Stomach (tissue), 9 donors: Measurements from ENCODE around the gene LIN7C. TPM values are rescaled to one million over a fixed set of nuclear protein-coding genes. Genes with fewer than 3 reads are reported as not detected.

Experiments
- DNase-seq, 2 donors: peaks; one replicate each; pipeline versions ENCODE4 v3.0.0 to v3.0.0-alpha.2; 2013 to 2019
- H3K27ac ChIP-seq, 5 donors: fragments of 200-600 bp in 4 of 5; sonication (generic) in 4 of 5; one replicate each; pipeline ENCODE4 v1.5.1; 2013 to 2019; ENCODE audit warnings: mild to moderate bottlenecking in 1 of 5, moderate library complexity in 1 of 5
- H3K27me3 ChIP-seq, 3 donors: fragments of 200-600 bp; sonication (generic); one replicate each; pipeline ENCODE4 v1.5.1; 2017 to 2019; ENCODE audit warnings: mixed run types in 1 of 3
- H3K36me3 ChIP-seq, 4 donors: fragments of 200-600 bp; sonication (generic); 1 replicate in 3 of 4; 2 replicates in 1 of 4; pipeline ENCODE4 v1.5.1; 2016 to 2019
- H3K4me1 ChIP-seq, 4 donors: fragments of 200-600 bp; sonication (generic); one replicate each; pipeline ENCODE4 v1.5.1; 2016 to 2019
- H3K4me3 ChIP-seq, 4 donors: fragments of 200-600 bp; sonication (generic) in 3 of 4; one replicate each; pipeline ENCODE4 v1.5.1; 2016 to 2019; ENCODE audit warnings: mild to moderate bottlenecking in 1 of 4
- H3K9me3 ChIP-seq, 4 donors: fragments of 200-600 bp; sonication (generic); one replicate each; pipeline ENCODE4 v1.5.1; 2016 to 2019
- EP300 ChIP-seq: sonication (generic); formaldehyde crosslinking; IDR thresholded peaks from one replicate; pipeline ENCODE4 v1.6.1; 2017; ENCODE audit warnings: antibody characterized with exemption
- POLR2A ChIP-seq, 4 donors: fragments of 450-650 bp; IDR thresholded peaks; one replicate each; pipeline ENCODE4 v1.6.1; 2016; ENCODE audit warnings: antibody characterized with exemption in 4 of 4, control low read depth in 2 of 4, mild to moderate bottlenecking in 1 of 4, moderate library complexity in 1 of 4
- POLR2AphosphoS5 ChIP-seq, 3 donors: sonication (generic); formaldehyde crosslinking; IDR thresholded peaks; one replicate each; pipeline ENCODE4 v1.6.1; 2016; ENCODE audit warnings: antibody characterized with exemption in 3 of 3
- WGBS, 5 donors: extraction: QIAGEN DNeasy Blood & Tissue Kit in 3 of 5; methylation state at CpG; one replicate each; pipeline versions ENCODE4 v1.1.5 to v1.1.7; 2013 to 2018; 5-methylcytosine and 5-hydroxymethylcytosine counted together
- intact Hi-C: fragments of 100-400 bp; cut with DNase I; formaldehyde crosslinking; loops from one replicate; pipeline ENCODE4 v1.15.1; 2023; ENCODE audit warnings: low total_unique reads
- polyA plus RNA-seq, 3 donors: library from polyadenylated mRNA; stranded (reverse); fragments of 200-250 nt; gene quantifications; one replicate each; pipeline ENCODE4 v1.2.3, GENCODE V29; 2013
- total RNA-seq, 5 donors: library from RNA; depleted of rRNA; stranded (reverse); fragments of >200 nt; gene quantifications; one replicate each; pipeline versions ENCODE4 v1.1.0 to v1.2.3, GENCODE V29; 2014 to 2016
- TF ChIP-seq, protein P1 (sequence below), 7 experiments: fragments of 450-650 bp in 4 of 7; fragments of 200-600 bp in 3 of 7; sonication (generic) in 3 of 7; IDR thresholded peaks; one replicate each; pipeline ENCODE4 v1.5.1; 2016 to 2019; ENCODE audit warnings: antibody characterized with exemption in 7 of 7, control low read depth in 2 of 7, mild to moderate bottlenecking in 1 of 7
- donor health status: healthy with polysubstance abuse.
- donor health status: Bipolar disorder and iron deficiency.
- donor health status: healthy.

LIN7C gene
- total and polyA plus RNA-seq, 8 donors, result 7.2 to 106 (median 17.5) TPM

GRCh38 chr11:27552341-27552740 lies 45.8 kb upstream of the LIN7C start:
- intact Hi-C loops, result no loop called here
- H3K9me3 ChIP-seq, result no peaks in the 10 kb centered on the region

GRCh38 chr11:27551127-27551526 lies 44.6 kb upstream of the LIN7C start:
- Histone ChIP-seq H3K36me3 (no peaks in the 10 kb centered on the region), H3K4me1 (no peaks in the 10 kb centered on the region), H3K27ac (no peak overlapping the region), H3K9me3 (no peaks in the 10 kb centered on the region), H3K4me3 (no peak overlapping the region), H3K27me3 (no peaks in the 10 kb centered on the region)
- intact Hi-C loops, result no loop called here
- DNase-seq, result no peak
- TF ChIP-seq, protein P1, sequence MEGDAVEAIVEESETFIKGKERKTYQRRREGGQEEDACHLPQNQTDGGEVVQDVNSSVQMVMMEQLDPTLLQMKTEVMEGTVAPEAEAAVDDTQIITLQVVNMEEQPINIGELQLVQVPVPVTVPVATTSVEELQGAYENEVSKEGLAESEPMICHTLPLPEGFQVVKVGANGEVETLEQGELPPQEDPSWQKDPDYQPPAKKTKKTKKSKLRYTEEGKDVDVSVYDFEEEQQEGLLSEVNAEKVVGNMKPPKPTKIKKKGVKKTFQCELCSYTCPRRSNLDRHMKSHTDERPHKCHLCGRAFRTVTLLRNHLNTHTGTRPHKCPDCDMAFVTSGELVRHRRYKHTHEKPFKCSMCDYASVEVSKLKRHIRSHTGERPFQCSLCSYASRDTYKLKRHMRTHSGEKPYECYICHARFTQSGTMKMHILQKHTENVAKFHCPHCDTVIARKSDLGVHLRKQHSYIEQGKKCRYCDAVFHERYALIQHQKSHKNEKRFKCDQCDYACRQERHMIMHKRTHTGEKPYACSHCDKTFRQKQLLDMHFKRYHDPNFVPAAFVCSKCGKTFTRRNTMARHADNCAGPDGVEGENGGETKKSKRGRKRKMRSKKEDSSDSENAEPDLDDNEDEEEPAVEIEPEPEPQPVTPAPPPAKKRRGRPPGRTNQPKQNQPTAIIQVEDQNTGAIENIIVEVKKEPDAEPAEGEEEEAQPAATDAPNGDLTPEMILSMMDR (IDR thresholded peaks at IDR 0.05), result no peak
- TF ChIP-seq EP300, result no peak
- no peak for TF ChIP-seq POLR2A (IDR thresholded peaks at IDR 0.05)
- no peak for TF ChIP-seq POLR2AphosphoS5 (IDR thresholded peaks at IDR 0.05)

More at GRCh38 chr11:27552341-27552740, 45.8 kb upstream of the LIN7C start:
- TF ChIP-seq, protein P1 (IDR thresholded peaks at IDR 0.05), result no peak
- TF ChIP-seq POLR2AphosphoS5 (IDR thresholded peaks at IDR 0.05), result no peak
- no peak for TF ChIP-seq EP300
- no peak for TF ChIP-seq POLR2A (IDR thresholded peaks at IDR 0.05)
- no peaks in the 10 kb centered on the region for H3K4me1 ChIP-seq
- no peak for DNase-seq
- H3K27ac ChIP-seq, result no peak overlapping the region
- 77 to 88% (median 84%) methylated on average over 2 of the region's 2 CpGs for WGBS, 5 donors
- no peak overlapping the region for H3K4me3 ChIP-seq
- H3K36me3 ChIP-seq, result no peaks in the 10 kb centered on the region
- no peaks in the 10 kb centered on the region for H3K27me3 ChIP-seq

DNA sequence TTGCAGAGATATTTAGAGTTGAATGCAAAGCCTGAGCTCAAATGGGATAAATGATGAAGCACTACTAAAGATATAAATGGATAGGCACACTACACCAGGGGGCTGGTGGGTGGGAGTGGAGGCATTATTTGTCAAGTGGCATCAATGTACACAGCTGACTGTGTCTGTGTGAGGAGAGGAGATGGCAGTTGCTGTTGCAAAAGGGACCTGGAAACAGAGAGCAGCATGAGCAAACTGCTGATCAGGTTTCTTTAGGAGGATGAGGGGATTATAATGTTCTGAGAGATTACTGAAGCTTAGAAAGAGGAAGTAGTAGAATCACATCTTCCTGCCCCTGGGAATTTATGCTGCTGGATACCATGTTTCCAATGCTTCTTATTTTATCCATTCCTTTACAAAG lies 39.4 kb upstream of the LIN7C start:
- no peaks in the 10 kb centered on the region for H3K4me1 ChIP-seq
- intact Hi-C loops, result no loop called here
- H3K4me3 ChIP-seq, result no peak overlapping the region
- TF ChIP-seq POLR2AphosphoS5 (IDR thresholded peaks at IDR 0.05) (no peak), POLR2A (IDR thresholded peaks at IDR 0.05) (no peak), EP300 (no peak)
- TF ChIP-seq, protein P1 (IDR thresholded peaks at IDR 0.05), result no peak
- H3K27me3 ChIP-seq, result no peaks in the 10 kb centered on the region
- H3K9me3 ChIP-seq, result no peaks in the 10 kb centered on the region
- H3K36me3 ChIP-seq, result peaks cover 0 to 24% (median 0%) of the 10 kb centered on the region in 4 donors
- DNase-seq, result no peak
- H3K27ac ChIP-seq, result no peak overlapping the region

- H3K9me3 ChIP-seq, result no peaks in the 10 kb centered on the region
- H3K27me3 ChIP-seq, result no peaks in the 10 kb centered on the region
- no peak overlapping the region for H3K27ac ChIP-seq
- DNase-seq, result no peak
- no peak for TF ChIP-seq POLR2A (IDR thresholded peaks at IDR 0.05)
- TF ChIP-seq, protein P1 (IDR thresholded peaks at IDR 0.05), result no peak
- H3K36me3 ChIP-seq, result peaks cover 0 to 24% (median 0%) of the 10 kb centered on the region in 4 donors
- H3K4me3 ChIP-seq, result no peak overlapping the region
- 96 to 100% (median 98%) methylated on average over 3 of the region's 3 CpGs for WGBS, 5 donors
- no peaks in the 10 kb centered on the region for H3K4me1 ChIP-seq
- intact Hi-C loops, result no loop called here
Observed at GRCh38 chr11:27545035-27545434, 38.5 kb upstream of the LIN7C start.
